ENCODE results near the gene TNFAIP1. TPM values are rescaled to one million over a fixed set of nuclear protein-coding genes. Genes with fewer than 3 reads are reported as not detected.

TNFAIP1 gene
- total RNA-seq, 1 experiment from 2014 or later: 21.8 TPM

DNA sequence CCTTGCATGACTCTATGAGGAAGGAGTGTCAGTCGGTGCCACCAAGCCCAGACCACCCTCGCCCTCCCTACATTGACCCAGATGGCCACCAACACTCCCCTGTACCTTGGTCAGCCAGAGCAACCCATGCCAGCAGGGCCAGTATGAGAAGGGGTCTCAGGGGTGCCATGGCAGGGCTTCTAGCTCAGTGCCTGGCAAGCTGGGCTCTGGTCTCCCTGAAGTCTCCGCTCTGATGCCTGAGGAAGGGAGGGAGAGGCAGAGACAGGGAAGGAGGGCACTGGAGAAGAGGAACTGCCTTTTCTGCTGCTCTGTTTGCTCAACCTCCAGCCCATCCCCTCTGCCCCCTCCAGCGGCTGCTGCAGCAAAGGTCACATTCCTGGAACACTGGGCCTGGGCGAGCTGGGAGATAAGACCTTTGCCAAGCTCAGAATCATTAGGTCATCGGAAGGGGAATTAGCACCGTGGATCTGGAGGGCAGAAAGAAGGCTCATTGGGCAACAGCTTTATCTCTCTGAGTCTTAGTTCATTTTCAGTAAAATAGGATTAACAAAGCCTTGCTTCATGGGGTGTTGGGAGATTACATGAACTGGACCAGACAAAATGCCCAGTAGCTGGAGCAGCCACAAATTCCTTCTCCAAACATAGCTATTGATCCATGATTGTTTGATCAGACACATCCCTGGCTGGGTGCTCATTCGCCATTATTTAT is 34.6 kb downstream of the TNFAIP1 start, which contains the start of gene VTN:
TSS of gene VTN (minus strand) at position 273 of the 709 bp plus-strand sequence. CDS start at position 169, 104 bp downstream.
- Histone ChIP-seq H3K4me1 (ENCODE audit: insufficient read depth, low read length) (peaks cover 2% of the 10 kb centered on the region; the same call in 1 of the 2 replicates), H3K4ac (ENCODE audit: low read depth, low read length) (no peak within 1 kb of the TSS), H3K79me2 (ENCODE audit: insufficient read depth, low read length) (no peaks in the 10 kb centered on the region), H2AFZ (ENCODE audit: low read length) (no peak within 1 kb of the TSS), H3K56ac (ENCODE audit: insufficient read length, low read depth, low read length) (no peak within 1 kb of the TSS), H3K23me2 (ENCODE audit: insufficient read length, low read depth, low read length, poor library complexity, severe bottlenecking) (peaks cover 10% of the 10 kb centered on the region), H3K9ac (ENCODE audit: extremely low read depth, insufficient read length, low read length) (no peak within 1 kb of the TSS), H3K79me1 (ENCODE audit: insufficient read depth, low read depth, low read length, poor library complexity, severe bottlenecking) (no peaks in the 10 kb centered on the region), H4K8ac (replicated peaks; ENCODE audit: insufficient read length, low read depth, low read length) (no peak within 1 kb of the TSS), H2BK120ac (ENCODE audit: low read depth, low read length, poor library complexity, severe bottlenecking) (no peak within 1 kb of the TSS), H4K20me1 (ENCODE audit: control insufficient read depth, insufficient read depth, insufficient read length) (peaks cover 2% of the 10 kb centered on the region), H2BK15ac (ENCODE audit: low read depth, low read length) (no peak within 1 kb of the TSS), H2BK12ac (ENCODE audit: insufficient read length, low read depth, low read length) (no peak within 1 kb of the TSS), H3K27ac (ENCODE audit: insufficient read length, low read depth, low read length) (no peak within 1 kb of the TSS), H3K14ac (ENCODE audit: insufficient read depth, low read length) (no peak within 1 kb of the TSS; the same call in 1 of the 2 replicates), H2BK20ac (ENCODE audit: low read depth, low read length, poor library complexity, severe bottlenecking) (no peak within 1 kb of the TSS), H2AK5ac (ENCODE audit: insufficient read length, low read length) (no peak within 1 kb of the TSS), H3K18ac (ENCODE audit: insufficient read length, low read depth, low read length) (no peak within 1 kb of the TSS), H3K4me2 (ENCODE audit: insufficient read depth, insufficient read length, low read length) (peak within 1 kb of the TSS; percentile 53), H3K27me3 (ENCODE audit: insufficient read depth, low read length) (peaks cover 12% of the 10 kb centered on the region; the same call in 1 of the 2 replicates), H3K23ac (ENCODE audit: insufficient read length, low read depth, low read length) (no peak within 1 kb of the TSS), H2BK5ac (ENCODE audit: insufficient read length, low read length) (no peak within 1 kb of the TSS), H4K91ac (ENCODE audit: insufficient read length, low read depth, low read length) (no peak within 1 kb of the TSS), H3T11ph (ENCODE audit: low read length) (no peak within 1 kb of the TSS), H4K5ac (ENCODE audit: insufficient read length, low read depth, low read length) (no peak within 1 kb of the TSS), H3K9me3 (ENCODE audit: control insufficient read depth, low read depth, low read length) (no peaks in the 10 kb centered on the region)
- peaks cover 0 to 6% (median 2%) of the 10 kb centered on the region in 3 experiments; a peak in 3 of 7 replicates for H3K36me3 Mint-ChIP-seq (ENCODE audit: insufficient read depth in 1 of 3, low read depth in 3 of 3)
- H3K9me3 Mint-ChIP-seq: no peaks in the 10 kb centered on the region; a peak in 2 of 5 replicates
- peak within 1 kb of the TSS; percentile 39 to 85; a peak in 4 of 5 replicates for H3K4me3 Mint-ChIP-seq
- peak; percentile 89 for DNase-seq
- WGBS (ENCODE audit: extremely low coverage, insufficient read length, low lambda C conversion rate): no CpG with 5 or more reads among the region's 8 CpGs
- TF ChIP-seq, protein P1, sequence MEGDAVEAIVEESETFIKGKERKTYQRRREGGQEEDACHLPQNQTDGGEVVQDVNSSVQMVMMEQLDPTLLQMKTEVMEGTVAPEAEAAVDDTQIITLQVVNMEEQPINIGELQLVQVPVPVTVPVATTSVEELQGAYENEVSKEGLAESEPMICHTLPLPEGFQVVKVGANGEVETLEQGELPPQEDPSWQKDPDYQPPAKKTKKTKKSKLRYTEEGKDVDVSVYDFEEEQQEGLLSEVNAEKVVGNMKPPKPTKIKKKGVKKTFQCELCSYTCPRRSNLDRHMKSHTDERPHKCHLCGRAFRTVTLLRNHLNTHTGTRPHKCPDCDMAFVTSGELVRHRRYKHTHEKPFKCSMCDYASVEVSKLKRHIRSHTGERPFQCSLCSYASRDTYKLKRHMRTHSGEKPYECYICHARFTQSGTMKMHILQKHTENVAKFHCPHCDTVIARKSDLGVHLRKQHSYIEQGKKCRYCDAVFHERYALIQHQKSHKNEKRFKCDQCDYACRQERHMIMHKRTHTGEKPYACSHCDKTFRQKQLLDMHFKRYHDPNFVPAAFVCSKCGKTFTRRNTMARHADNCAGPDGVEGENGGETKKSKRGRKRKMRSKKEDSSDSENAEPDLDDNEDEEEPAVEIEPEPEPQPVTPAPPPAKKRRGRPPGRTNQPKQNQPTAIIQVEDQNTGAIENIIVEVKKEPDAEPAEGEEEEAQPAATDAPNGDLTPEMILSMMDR (conservative IDR thresholded peaks at IDR 0.05): peak; percentile 29; the same call in 1 of the 3 replicates
- H3K27ac Mint-ChIP-seq: peak within 1 kb of the TSS in 2 of 3 experiments; percentile 87 to 95; a peak in 4 of 7 replicates
- peaks cover 32% of the 10 kb centered on the region for H3K27me3 Mint-ChIP-seq (ENCODE audit: low read depth)
- H3K4me1 Mint-ChIP-seq: peaks cover 14 to 21% of the 10 kb centered on the region in 2 experiments
